HUES6 (cell line): ENCODE results near the gene PHACTR3.

Experiments
- H3K27ac ChIP-seq: 2 replicates; pipeline ENCODE4 v1.7.0; 2013; ENCODE audit warnings: low read depth, mild to moderate bottlenecking, low read length, inconsistent platforms
- H3K27me3 ChIP-seq: 2 replicates; pipeline ENCODE4 v1.6.1; 2013; ENCODE audit warnings: low read length; ENCODE audit not compliant: control insufficient read depth, insufficient read depth
- H3K36me3 ChIP-seq: 2 replicates; pipeline ENCODE4 v1.6.1; 2013; ENCODE audit warnings: low read length; ENCODE audit not compliant: control insufficient read depth, insufficient read depth
- H3K4me1 ChIP-seq: 2 replicates; pipeline ENCODE4 v1.6.1; 2013; ENCODE audit warnings: low read length; ENCODE audit not compliant: control insufficient read depth, insufficient read depth
- H3K4me3 ChIP-seq: 2 replicates; pipeline ENCODE4 v1.5.1; 2013; ENCODE audit warnings: low read depth, low read length
- H3K9ac ChIP-seq: one replicate; pipeline ENCODE4 v1.6.1; 2013; ENCODE audit warnings: mild to moderate bottlenecking, low read length
- H3K9me3 ChIP-seq: 2 replicates; pipeline ENCODE4 v1.6.1; 2013; ENCODE audit warnings: low read depth, low read length; ENCODE audit not compliant: control insufficient read depth, insufficient read depth

Gene PHACTR3

DNA sequence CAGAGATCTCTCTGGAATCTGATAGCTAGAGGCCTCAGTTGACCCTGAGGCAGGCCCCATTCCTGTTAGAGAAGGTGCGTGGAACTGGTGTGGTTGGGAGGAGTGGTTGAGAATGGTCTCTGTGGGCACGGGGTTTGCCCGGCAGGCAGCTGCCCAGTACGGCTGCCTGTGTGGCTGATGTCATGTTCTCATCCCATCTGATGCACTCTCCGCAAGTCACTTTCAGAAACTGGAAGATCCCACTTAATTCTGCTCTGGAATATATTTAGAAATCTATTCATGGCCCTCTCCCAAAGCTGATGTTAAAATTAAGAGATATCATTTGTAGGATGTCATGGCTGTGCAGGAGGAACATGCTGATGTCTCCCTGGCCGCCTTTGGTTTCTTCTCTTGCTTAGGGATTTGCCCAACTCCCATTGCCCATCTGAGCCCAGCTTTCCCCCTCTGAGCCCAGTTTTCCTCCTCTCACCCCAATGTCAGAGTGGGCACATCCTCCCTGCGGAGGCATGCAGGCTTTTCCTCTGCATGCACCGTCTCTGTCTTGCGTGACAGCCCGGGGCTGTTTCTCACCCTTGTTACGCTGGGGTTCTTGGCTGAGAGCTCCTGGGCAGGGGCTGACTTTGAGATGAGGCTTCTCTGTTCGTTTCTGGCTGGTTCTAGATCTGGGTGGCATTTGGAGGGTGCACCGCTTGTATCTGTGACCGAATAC is 21.0 kb downstream of the PHACTR3 start:
- Histone ChIP-seq H3K27ac (no peak overlapping the region), H3K27me3 (peaks cover 66% of the 10 kb centered on the region), H3K36me3 (no peaks in the 10 kb centered on the region), H3K4me1 (no peaks in the 10 kb centered on the region), H3K9me3 (no peaks in the 10 kb centered on the region), H3K4me3 (no peak overlapping the region), H3K9ac (no peak overlapping the region)

DNA sequence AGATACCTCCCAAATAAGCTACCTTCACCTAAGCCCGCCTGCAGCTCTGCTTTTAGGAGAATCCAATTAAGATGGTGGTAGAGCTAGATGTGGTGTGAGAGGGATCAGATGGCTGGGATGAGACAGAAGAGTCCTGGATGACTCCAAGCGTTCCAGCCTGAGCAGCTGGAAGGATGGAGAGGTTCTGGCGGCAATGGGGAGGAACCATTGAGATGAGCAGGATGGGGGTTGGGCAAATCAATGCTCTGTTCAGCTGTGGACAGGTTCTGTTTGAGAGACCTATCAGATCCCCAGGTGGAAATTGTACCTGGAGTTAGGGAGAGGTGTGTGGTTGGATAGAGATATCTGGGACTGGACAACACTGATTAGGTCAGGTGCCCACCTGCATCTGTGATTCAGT is 23.0 kb downstream of the PHACTR3 start:
- no peaks in the 10 kb centered on the region for H3K4me1 ChIP-seq
- H3K27ac ChIP-seq = no peak overlapping the region
- H3K27me3 ChIP-seq = peaks cover 68% of the 10 kb centered on the region
- H3K9ac ChIP-seq = no peak overlapping the region
- H3K36me3 ChIP-seq = no peaks in the 10 kb centered on the region
- H3K4me3 ChIP-seq = no peak overlapping the region
- H3K9me3 ChIP-seq = no peaks in the 10 kb centered on the region

DNA sequence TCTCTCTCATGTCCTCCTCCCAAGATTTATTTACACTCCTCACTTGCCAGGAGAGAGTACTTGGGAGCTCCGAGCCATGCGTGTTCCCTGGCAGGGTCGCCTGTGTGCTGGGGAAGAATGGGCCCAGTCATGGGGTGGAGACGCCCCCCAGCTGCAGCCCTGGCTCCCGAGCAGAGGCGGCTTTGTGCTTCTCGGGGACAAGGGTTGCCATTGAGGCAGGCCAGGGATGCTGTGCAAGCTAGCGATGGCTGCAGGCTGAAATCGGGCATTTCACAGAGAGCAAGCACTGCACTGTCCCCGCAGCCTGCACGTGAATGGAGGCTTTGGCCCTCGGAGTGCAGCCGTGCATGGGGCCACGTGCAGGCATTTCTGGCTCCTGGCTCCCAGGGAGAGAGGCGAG is 23.8 kb downstream of the PHACTR3 start:
- H3K27me3 ChIP-seq = peaks cover 67% of the 10 kb centered on the region
- no peaks in the 10 kb centered on the region for H3K4me1 ChIP-seq

DNA sequence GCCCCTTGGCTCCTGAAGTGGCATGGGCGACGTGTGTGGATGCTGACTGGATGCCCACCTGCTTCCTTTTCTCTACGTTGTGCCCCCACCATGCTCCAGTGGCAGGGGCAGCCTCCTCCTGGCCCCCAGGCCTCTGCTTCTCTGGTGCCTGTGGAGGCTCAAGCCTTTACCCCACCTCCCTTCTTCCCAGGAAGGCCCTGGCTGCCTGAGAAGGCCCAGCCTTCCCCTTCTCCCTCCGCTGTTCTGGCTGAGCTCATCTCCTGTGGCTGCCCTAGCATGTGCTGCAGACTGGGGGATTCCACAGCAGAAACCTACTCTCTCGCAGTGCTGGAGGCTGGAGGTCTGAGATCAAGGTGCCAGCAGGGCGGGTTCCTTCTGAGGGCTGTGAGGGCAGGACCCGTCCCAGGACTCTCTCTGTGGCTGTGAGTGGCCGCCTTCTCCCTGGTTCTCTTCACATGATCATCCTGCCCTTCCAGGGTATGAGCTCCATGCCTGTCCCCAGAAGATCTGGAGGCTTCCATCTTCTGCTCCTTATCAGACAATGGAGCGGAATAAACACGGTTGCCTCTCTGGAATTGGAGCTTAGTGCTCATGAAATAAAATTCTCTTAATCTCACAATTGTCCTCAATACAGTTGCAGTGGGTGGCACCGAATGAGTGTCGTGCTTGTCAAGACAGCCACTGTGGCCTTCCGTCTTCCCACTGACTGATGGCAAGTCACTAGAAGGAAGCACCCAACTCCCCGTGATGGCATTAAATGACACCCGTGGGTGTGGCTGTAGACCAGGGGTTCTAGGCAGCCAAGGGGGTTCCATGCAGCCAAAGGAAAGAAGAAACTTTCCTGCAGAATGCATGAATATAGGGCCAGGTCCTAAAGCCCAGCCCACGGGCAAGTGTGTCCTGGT is 25.1 kb downstream of the PHACTR3 start:
- Histone ChIP-seq H3K27me3 (peaks cover 59% of the 10 kb centered on the region), H3K36me3 (no peaks in the 10 kb centered on the region), H3K27ac (no peak overlapping the region), H3K4me3 (no peak overlapping the region), H3K9me3 (no peaks in the 10 kb centered on the region), H3K9ac (no peak overlapping the region), H3K4me1 (no peaks in the 10 kb centered on the region)

More for the DNA sequence above, 23.8 kb downstream of the PHACTR3 start:
- Histone ChIP-seq H3K9me3 (no peaks in the 10 kb centered on the region), H3K27ac (no peak overlapping the region), H3K4me3 (no peak overlapping the region), H3K9ac (no peak overlapping the region), H3K36me3 (no peaks in the 10 kb centered on the region)

DNA sequence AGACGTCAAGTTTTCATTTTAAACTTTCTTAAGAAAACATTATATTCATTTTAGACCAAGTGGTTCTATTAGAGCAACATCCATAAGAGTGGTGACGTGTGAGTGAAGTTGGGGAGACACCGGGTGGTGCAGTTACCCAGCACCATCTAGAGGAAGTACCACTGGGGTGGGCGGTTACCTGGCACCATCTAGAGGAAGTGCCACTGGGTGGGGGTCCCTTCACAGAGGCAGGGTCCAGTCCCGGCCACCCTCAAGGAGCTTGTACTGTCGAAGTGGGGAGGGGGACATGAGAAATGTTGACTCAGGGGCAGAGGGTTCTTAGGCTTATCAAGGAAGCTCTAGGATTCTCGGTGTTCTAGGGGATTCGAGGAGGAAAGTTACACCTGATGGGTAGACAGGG is 26.2 kb downstream of the PHACTR3 start:
- Histone ChIP-seq H3K4me1 (no peaks in the 10 kb centered on the region), H3K27ac (no peak overlapping the region), H3K4me3 (no peak overlapping the region), H3K36me3 (no peaks in the 10 kb centered on the region), H3K27me3 (peaks cover 52% of the 10 kb centered on the region), H3K9me3 (no peaks in the 10 kb centered on the region), H3K9ac (no peak overlapping the region)

DNA sequence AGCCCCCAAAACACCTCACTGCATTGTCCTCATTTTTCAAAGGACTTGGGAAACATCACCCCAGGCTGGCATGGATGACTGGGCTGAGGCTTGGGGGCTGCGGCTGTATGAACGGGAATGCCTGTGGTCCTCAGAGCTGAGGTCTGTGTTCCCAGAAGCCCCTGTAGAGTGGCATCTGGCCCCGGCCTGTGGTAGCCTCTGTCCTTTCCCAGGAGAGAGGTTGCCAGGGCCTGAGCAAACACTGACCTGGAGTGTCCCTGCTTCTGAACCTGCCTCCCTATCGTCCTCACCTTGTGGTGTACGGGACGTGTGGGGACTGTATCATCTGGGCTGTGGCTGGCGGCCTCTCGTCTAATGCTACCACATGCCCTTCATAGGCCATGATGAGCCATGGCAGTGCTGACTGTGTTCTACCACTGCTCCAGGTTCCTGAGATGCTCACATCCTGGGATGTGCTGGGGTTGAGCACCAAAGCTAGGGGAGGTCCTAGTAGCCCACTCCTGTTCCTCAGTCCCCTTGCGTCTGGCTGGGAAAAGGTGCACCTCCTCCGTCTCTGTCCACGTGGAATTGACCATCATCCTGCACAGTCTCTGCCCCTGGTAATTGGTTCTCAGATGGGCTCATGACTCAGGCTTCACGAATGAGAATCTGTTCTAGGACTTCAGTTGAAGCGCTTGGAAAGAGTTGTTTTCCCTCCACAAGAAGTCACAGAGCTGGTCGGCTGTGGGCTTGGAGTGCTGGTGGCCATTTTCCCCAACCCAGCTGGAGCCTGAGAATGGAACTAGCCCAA is 27.6 kb downstream of the PHACTR3 start:
- no peaks in the 10 kb centered on the region for H3K36me3 ChIP-seq
- H3K9me3 ChIP-seq = no peaks in the 10 kb centered on the region
- no peak overlapping the region for H3K27ac ChIP-seq
- no peak overlapping the region for H3K4me3 ChIP-seq
- peaks cover 42% of the 10 kb centered on the region for H3K27me3 ChIP-seq
- no peaks in the 10 kb centered on the region for H3K4me1 ChIP-seq
- H3K9ac ChIP-seq = no peak overlapping the region

DNA sequence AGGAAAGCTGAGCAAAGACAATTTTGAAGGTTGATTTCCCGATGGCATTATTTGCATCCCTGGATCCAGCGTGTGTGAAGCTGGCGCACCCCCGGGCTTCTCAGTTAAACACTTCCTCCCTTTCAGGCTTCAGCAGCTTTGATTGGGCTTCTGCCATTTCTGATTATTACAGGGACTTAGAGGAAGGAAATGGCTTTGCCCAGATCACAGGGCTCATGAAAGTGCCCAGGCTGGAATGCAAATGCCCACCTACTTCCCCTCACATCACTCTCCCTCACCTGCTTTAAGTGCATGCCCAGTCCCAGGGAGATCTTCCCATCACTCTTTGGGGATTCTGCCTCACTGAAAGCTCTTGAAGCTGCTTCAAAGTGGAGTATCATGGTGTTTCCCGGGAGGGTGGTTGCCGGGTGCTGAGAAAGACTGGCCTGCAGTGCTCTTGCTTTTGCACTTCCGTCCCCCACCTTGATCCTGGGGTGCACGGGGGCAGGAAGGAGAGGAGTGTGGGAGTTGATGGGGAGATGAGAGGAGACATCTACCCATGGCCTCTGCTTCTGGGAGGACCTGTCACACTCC is 28.3 kb downstream of the PHACTR3 start:
- Histone ChIP-seq H3K27me3 (peaks cover 40% of the 10 kb centered on the region), H3K9ac (no peak overlapping the region), H3K4me3 (no peak overlapping the region), H3K27ac (no peak overlapping the region), H3K9me3 (no peaks in the 10 kb centered on the region), H3K4me1 (no peaks in the 10 kb centered on the region), H3K36me3 (no peaks in the 10 kb centered on the region)

DNA sequence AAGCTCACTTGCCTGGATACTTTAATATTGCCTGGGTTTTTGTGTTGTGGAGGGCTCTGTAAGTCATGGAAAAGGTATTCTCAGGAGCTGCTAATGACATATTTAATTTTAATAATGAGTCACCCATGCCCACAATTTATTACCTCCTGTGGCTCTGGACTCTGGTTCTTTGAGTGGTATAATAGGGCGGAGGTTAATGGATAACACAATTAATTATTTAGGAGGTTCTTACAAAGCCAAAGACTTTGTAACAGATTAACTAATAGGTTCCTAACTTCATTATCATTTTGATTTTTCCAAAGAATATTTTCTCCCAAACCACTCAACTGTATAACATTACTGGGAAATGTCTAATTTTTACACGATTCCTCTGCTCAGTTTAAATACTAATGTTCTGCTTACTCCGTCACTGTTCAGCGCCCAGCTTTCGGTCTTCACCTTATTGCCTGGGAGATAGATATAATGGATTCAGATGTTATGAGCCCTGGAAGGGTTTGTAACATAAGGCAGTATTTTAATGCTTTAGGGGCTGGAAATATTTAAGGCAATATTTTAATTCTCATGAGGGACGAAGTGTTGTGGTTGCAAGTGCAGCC is 29.4 kb downstream of the PHACTR3 start:
- Histone ChIP-seq H3K36me3 (no peaks in the 10 kb centered on the region), H3K4me1 (no peaks in the 10 kb centered on the region), H3K4me3 (no peak overlapping the region), H3K27me3 (peaks cover 37% of the 10 kb centered on the region), H3K9me3 (no peaks in the 10 kb centered on the region), H3K27ac (no peak overlapping the region), H3K9ac (no peak overlapping the region)

DNA sequence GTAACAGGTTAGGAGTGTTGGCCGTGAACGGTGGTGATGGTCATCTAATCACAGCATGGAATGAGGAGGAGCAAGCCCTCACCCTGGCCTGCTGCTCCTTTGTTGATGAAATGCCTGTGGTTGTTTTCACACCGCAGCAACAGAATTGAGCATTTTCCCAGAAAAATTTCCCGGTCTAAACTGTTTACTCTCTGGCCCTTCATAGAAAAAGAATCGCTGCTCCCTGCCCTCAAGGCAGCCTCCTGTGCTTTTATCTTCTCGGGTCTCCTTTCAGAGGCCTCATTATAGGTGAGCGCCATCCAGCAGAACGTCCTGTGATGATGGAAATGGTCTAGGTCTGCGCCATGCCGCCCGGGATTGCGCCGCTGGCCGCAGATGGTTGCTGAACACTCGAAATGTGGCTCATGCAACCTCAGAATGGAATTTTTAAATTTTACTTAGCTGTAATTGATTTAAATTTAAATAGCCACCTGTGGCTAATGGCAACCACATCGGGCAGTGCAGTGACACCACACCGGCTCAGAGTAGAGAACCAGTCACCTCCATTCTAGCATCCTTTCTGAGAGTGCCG is 30.2 kb downstream of the PHACTR3 start:
- Histone ChIP-seq H3K27ac (no peak overlapping the region), H3K9me3 (no peaks in the 10 kb centered on the region), H3K4me3 (no peak overlapping the region), H3K9ac (no peak overlapping the region), H3K36me3 (no peaks in the 10 kb centered on the region), H3K27me3 (peaks cover 42% of the 10 kb centered on the region), H3K4me1 (no peaks in the 10 kb centered on the region)

DNA sequence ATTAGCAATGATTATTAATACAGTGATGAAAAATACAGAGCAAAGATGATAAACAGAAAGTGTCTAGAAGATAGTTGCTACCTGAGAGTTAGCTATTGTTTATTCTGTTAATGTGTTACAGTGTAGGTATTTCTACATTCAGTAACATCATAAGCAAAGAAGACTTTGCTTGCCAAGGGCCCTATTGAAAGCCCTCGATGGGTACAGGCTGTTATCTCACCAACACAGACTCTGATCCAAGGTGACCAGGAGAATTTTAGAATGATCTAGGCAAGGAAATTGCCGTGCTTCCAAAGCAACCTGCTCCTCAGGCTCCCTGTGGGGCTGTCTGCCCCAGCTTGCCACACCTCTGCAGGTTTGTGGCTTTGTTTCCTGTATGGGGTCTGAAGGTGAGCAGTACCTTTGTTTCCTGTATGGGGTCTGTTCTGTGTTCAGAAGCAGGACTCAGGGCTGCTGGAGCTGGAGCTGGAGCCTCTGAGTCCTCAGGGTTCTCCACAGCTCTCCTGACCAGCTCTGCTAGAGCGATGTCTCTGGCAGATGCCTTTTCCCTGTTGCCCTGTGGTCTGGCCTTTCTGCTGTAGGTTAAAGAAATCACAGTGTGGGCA is 32.5 kb downstream of the PHACTR3 start:
- H3K36me3 ChIP-seq = no peaks in the 10 kb centered on the region
- H3K9me3 ChIP-seq = no peaks in the 10 kb centered on the region
- H3K4me1 ChIP-seq = no peaks in the 10 kb centered on the region
- peaks cover 51% of the 10 kb centered on the region for H3K27me3 ChIP-seq
- H3K9ac ChIP-seq = no peak overlapping the region
- no peak overlapping the region for H3K27ac ChIP-seq
- no peak overlapping the region for H3K4me3 ChIP-seq
